ENCODE data around the gene MRNIP. TPM values are rescaled to one million over a fixed set of nuclear protein-coding genes. Genes with fewer than 3 reads are reported as not detected.

MRNIP gene
- total and polyA plus RNA-seq, 2 of the 8 experiments (the other 6 are each of a cell fraction or from before 2014, with no cell fraction given): 29.6 TPM

DNA sequence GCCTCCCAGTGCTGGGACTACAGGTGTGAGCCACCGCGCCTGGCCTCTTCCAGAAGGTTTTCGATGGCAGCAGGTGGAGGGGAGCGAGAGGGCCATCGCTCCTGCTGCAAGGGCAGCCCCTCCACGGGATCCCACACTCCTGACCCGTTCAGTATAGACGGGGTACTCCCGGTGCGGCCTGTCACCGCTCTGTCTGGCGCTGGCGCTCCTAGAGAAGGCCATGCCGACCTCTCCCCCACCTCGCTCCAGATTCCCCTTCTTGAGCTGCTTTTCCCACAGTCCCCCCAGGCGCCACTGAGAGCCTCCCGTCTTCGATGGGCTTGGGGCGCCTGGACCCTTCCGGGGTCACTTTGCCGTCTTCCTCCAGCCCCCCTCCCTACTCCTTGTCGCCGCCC is 42.2 kb downstream of the MRNIP start (continued):
- TF ChIP-seq, protein P1, sequence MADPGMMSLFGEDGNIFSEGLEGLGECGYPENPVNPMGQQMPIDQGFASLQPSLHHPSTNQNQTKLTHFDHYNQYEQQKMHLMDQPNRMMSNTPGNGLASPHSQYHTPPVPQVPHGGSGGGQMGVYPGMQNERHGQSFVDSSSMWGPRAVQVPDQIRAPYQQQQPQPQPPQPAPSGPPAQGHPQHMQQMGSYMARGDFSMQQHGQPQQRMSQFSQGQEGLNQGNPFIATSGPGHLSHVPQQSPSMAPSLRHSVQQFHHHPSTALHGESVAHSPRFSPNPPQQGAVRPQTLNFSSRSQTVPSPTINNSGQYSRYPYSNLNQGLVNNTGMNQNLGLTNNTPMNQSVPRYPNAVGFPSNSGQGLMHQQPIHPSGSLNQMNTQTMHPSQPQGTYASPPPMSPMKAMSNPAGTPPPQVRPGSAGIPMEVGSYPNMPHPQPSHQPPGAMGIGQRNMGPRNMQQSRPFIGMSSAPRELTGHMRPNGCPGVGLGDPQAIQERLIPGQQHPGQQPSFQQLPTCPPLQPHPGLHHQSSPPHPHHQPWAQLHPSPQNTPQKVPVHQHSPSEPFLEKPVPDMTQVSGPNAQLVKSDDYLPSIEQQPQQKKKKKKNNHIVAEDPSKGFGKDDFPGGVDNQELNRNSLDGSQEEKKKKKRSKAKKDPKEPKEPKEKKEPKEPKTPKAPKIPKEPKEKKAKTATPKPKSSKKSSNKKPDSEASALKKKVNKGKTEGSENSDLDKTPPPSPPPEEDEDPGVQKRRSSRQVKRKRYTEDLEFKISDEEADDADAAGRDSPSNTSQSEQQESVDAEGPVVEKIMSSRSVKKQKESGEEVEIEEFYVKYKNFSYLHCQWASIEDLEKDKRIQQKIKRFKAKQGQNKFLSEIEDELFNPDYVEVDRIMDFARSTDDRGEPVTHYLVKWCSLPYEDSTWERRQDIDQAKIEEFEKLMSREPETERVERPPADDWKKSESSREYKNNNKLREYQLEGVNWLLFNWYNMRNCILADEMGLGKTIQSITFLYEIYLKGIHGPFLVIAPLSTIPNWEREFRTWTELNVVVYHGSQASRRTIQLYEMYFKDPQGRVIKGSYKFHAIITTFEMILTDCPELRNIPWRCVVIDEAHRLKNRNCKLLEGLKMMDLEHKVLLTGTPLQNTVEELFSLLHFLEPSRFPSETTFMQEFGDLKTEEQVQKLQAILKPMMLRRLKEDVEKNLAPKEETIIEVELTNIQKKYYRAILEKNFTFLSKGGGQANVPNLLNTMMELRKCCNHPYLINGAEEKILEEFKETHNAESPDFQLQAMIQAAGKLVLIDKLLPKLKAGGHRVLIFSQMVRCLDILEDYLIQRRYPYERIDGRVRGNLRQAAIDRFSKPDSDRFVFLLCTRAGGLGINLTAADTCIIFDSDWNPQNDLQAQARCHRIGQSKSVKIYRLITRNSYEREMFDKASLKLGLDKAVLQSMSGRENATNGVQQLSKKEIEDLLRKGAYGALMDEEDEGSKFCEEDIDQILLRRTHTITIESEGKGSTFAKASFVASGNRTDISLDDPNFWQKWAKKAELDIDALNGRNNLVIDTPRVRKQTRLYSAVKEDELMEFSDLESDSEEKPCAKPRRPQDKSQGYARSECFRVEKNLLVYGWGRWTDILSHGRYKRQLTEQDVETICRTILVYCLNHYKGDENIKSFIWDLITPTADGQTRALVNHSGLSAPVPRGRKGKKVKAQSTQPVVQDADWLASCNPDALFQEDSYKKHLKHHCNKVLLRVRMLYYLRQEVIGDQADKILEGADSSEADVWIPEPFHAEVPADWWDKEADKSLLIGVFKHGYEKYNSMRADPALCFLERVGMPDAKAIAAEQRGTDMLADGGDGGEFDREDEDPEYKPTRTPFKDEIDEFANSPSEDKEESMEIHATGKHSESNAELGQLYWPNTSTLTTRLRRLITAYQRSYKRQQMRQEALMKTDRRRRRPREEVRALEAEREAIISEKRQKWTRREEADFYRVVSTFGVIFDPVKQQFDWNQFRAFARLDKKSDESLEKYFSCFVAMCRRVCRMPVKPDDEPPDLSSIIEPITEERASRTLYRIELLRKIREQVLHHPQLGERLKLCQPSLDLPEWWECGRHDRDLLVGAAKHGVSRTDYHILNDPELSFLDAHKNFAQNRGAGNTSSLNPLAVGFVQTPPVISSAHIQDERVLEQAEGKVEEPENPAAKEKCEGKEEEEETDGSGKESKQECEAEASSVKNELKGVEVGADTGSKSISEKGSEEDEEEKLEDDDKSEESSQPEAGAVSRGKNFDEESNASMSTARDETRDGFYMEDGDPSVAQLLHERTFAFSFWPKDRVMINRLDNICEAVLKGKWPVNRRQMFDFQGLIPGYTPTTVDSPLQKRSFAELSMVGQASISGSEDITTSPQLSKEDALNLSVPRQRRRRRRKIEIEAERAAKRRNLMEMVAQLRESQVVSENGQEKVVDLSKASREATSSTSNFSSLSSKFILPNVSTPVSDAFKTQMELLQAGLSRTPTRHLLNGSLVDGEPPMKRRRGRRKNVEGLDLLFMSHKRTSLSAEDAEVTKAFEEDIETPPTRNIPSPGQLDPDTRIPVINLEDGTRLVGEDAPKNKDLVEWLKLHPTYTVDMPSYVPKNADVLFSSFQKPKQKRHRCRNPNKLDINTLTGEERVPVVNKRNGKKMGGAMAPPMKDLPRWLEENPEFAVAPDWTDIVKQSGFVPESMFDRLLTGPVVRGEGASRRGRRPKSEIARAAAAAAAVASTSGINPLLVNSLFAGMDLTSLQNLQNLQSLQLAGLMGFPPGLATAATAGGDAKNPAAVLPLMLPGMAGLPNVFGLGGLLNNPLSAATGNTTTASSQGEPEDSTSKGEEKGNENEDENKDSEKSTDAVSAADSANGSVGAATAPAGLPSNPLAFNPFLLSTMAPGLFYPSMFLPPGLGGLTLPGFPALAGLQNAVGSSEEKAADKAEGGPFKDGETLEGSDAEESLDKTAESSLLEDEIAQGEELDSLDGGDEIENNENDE (IDR thresholded peaks at IDR 0.05; ENCODE audit: insufficient replicate concordance, low read length): no peak
- TF ChIP-seq SP2 (IDR thresholded peaks at IDR 0.05; ENCODE audit: low read length) (no peak), TBP (IDR thresholded peaks at IDR 0.05; ENCODE audit: low read depth, low read length) (no peak), RNF2 (IDR thresholded peaks at IDR 0.05; ENCODE audit: borderline replicate concordance, low read depth, low read length, missing control alignments, poor library complexity, severe bottlenecking) (no peak)
- TF ChIP-seq, protein P2, sequence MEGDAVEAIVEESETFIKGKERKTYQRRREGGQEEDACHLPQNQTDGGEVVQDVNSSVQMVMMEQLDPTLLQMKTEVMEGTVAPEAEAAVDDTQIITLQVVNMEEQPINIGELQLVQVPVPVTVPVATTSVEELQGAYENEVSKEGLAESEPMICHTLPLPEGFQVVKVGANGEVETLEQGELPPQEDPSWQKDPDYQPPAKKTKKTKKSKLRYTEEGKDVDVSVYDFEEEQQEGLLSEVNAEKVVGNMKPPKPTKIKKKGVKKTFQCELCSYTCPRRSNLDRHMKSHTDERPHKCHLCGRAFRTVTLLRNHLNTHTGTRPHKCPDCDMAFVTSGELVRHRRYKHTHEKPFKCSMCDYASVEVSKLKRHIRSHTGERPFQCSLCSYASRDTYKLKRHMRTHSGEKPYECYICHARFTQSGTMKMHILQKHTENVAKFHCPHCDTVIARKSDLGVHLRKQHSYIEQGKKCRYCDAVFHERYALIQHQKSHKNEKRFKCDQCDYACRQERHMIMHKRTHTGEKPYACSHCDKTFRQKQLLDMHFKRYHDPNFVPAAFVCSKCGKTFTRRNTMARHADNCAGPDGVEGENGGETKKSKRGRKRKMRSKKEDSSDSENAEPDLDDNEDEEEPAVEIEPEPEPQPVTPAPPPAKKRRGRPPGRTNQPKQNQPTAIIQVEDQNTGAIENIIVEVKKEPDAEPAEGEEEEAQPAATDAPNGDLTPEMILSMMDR (IDR thresholded peaks at IDR 0.05; ENCODE audit: control extremely low read depth in 1 of 3, insufficient read depth in 1 of 3, low read depth in 1 of 3, low read length in 3 of 3): no peak

Data from H1 (cell line).